PC-3 (cell line): Measurements from ENCODE around the gene LINGO4.

Experiments used
- CTCF ChIP-seq: fragments of 300-600 bp; sonication (generic); conservative IDR thresholded peaks from 2 replicates; pipeline ENCODE4 v1.5.1; 2017; ENCODE audit warnings: antibody characterized with exemption, low read depth, mild to moderate bottlenecking, low read length
- EZH2 ChIP-seq: fragments of 300-600 bp; sonication (generic); IDR thresholded peaks from one replicate; pipeline ENCODE4 v1.6.1; 2017; ENCODE audit warnings: antibody characterized with exemption, mild to moderate bottlenecking, low read length; ENCODE audit not compliant: unreplicated experiment
- EZH2phosphoT487 ChIP-seq: fragments of 300-600 bp; sonication (generic); IDR thresholded peaks from 2 replicates; pipeline ENCODE4 v1.6.1; 2018; ENCODE audit warnings: mild to moderate bottlenecking, antibody characterized with exemption, low read length, borderline replicate concordance

GRCh38 chr1:151816548-151817352, 11.5 kb upstream of the LINGO4 start:
- no peak for TF ChIP-seq CTCF
- TF ChIP-seq EZH2 = no peak
- no peak for TF ChIP-seq EZH2phosphoT487
